Stomach smooth muscle (tissue), 2 donors: ENCODE data around the gene C9orf72.
A peak's percentile ranks its signal among the peaks of the same experiment; 100 is the strongest.

ENCODE experiments used
- H3K27ac ChIP-seq: one replicate; pipeline ENCODE4 v1.7.0; 2013; ENCODE audit warnings: mild to moderate bottlenecking, low read length, inconsistent platforms
- H3K27me3 ChIP-seq, 2 donors: one replicate each; pipeline ENCODE4 v1.7.0; 2013; ENCODE audit warnings: low read length in 2 of 2; ENCODE audit not compliant: insufficient read depth in 2 of 2, control insufficient read depth in 1 of 2
- H3K36me3 ChIP-seq, 2 donors: one replicate each; pipeline ENCODE4 v1.7.0; 2013; ENCODE audit warnings: low read length in 2 of 2; ENCODE audit not compliant: control insufficient read depth in 2 of 2, insufficient read depth in 2 of 2
- H3K4me1 ChIP-seq: one replicate; pipeline ENCODE4 v1.7.0; 2013; ENCODE audit warnings: low read length; ENCODE audit not compliant: control insufficient read depth, insufficient read depth
- H3K4me3 ChIP-seq, 2 donors: one replicate each; pipeline ENCODE4 v1.7.0; 2013; ENCODE audit warnings: low read length in 2 of 2
- H3K9ac ChIP-seq, 2 donors: one replicate each; pipeline ENCODE4 v1.7.0; 2013; ENCODE audit warnings: low read length in 2 of 2, mild to moderate bottlenecking in 1 of 2
- H3K9me3 ChIP-seq, 2 donors: one replicate each; pipeline ENCODE4 v1.7.0; 2013; ENCODE audit warnings: low read length in 2 of 2; ENCODE audit not compliant: control insufficient read depth in 2 of 2
- donor health status: healthy.
- donor health status: Pancreatic carcinoma.

C9orf72 gene

GRCh38 chr9:27581826-27582225 lies 8.5 kb upstream of the C9orf72 start:
- no peak overlapping the region for H3K9ac ChIP-seq
- H3K4me1 ChIP-seq: no peaks in the 10 kb centered on the region
- H3K36me3 ChIP-seq: no peaks in the 10 kb centered on the region
- H3K27ac ChIP-seq: no peak overlapping the region
- no peak overlapping the region for H3K4me3 ChIP-seq
- no peaks in the 10 kb centered on the region for H3K27me3 ChIP-seq
- H3K9me3 ChIP-seq: no peaks in the 10 kb centered on the region

GRCh38 chr9:27573634-27574590 lies 631 bp upstream of the C9orf72 start:
- H3K9me3 ChIP-seq: no peaks in the 10 kb centered on the region
- peak overlapping the region; percentile 85 to 94 for H3K9ac ChIP-seq

DNA sequence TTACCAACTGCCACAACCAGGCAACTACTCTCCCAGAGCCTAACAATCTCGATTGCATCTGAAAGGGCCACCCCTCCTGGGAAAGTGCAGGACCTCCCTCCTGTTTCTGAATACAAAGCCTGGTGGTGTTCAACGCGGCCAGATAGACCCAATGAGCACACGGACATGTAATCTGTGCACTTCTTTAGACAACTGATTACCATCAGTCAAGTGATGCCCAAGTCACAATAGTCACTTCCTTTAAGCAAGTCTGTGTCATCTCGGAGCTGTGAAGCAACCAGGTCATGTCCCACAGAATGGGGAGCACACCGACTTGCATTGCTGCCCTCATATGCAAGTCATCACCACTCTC lies 739 bp downstream of the C9orf72 start:
- H3K36me3 ChIP-seq: no peaks in the 10 kb centered on the region
- H3K27me3 ChIP-seq: no peaks in the 10 kb centered on the region
- H3K9me3 ChIP-seq: no peaks in the 10 kb centered on the region
- peak overlapping the region; percentile 75 to 88 for H3K4me3 ChIP-seq
- H3K9ac ChIP-seq: peak overlapping the region; percentile 85 to 89
- H3K4me1 ChIP-seq: peaks cover 9% of the 10 kb centered on the region
- H3K27ac ChIP-seq: peak overlapping the region; percentile 94

More at GRCh38 chr9:27573634-27574590, 631 bp upstream of the C9orf72 start:
- Histone ChIP-seq H3K27me3 (no peaks in the 10 kb centered on the region), H3K4me1 (peaks cover 9% of the 10 kb centered on the region), H3K4me3 (peak overlapping the region; percentile 88 to 91), H3K27ac (peak overlapping the region; percentile 94), H3K36me3 (no peaks in the 10 kb centered on the region)

- Histone ChIP-seq H3K9ac (peak overlapping the region; percentile 37 to 85), H3K27ac (peak overlapping the region; percentile 94)
Measured at GRCh38 chr9:27572061-27572460, 1.2 kb downstream of the C9orf72 start.

DNA sequence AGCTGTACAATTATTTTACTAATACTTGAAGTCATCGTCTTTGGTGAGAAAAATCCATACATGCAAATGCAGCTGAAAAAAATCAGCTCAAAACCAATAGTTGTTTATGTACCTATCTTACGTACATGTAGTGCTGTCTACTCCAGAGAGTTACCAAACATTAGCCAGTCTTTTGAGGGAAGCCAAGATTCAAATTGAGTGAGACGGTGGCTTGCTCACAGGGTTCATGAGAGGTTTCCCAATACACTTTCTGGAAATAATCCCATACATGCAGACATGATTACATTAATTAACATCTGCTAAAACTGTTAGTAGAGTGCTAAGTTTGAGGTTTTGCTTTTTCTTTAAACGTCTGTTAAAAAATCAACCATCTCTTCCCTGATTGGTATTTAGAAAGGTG lies 2.3 kb downstream of the C9orf72 start:
- H3K4me1 ChIP-seq: peaks cover 9% of the 10 kb centered on the region
- H3K9ac ChIP-seq: no peak overlapping the region
- no peaks in the 10 kb centered on the region for H3K9me3 ChIP-seq
- no peaks in the 10 kb centered on the region for H3K27me3 ChIP-seq
- peaks cover 0 to 7% of the 10 kb centered on the region in 2 donors for H3K36me3 ChIP-seq
- H3K27ac ChIP-seq: no peak overlapping the region
- no peak overlapping the region for H3K4me3 ChIP-seq

More at GRCh38 chr9:27572061-27572460, 1.2 kb downstream of the C9orf72 start:
- Histone ChIP-seq H3K36me3 (no peaks in the 10 kb centered on the region), H3K9me3 (no peaks in the 10 kb centered on the region), H3K4me3 (peak overlapping the region; percentile 75 to 88), H3K4me1 (peaks cover 9% of the 10 kb centered on the region), H3K27me3 (no peaks in the 10 kb centered on the region)

GRCh38 chr9:27569406-27569805 lies 3.9 kb downstream of the C9orf72 start:
- no peak overlapping the region for H3K4me3 ChIP-seq
- peaks cover 0 to 11% of the 10 kb centered on the region in 2 donors for H3K36me3 ChIP-seq
- H3K27ac ChIP-seq: no peak overlapping the region
- no peaks in the 10 kb centered on the region for H3K9me3 ChIP-seq
- no peaks in the 10 kb centered on the region for H3K27me3 ChIP-seq
- no peak overlapping the region for H3K9ac ChIP-seq
- H3K4me1 ChIP-seq: peaks cover 9% of the 10 kb centered on the region

GRCh38 chr9:27566118-27566517 lies 7.2 kb downstream of the C9orf72 start:
- H3K4me1 ChIP-seq: no peaks in the 10 kb centered on the region
- peaks cover 5 to 12% of the 10 kb centered on the region in 2 donors for H3K36me3 ChIP-seq
- H3K9me3 ChIP-seq: no peaks in the 10 kb centered on the region
- H3K4me3 ChIP-seq: no peak overlapping the region
- no peak overlapping the region for H3K9ac ChIP-seq
- H3K27ac ChIP-seq: no peak overlapping the region
- H3K27me3 ChIP-seq: no peaks in the 10 kb centered on the region

- no peak overlapping the region for H3K9ac ChIP-seq
- no peak overlapping the region for H3K27ac ChIP-seq
- peaks cover 5 to 16% of the 10 kb centered on the region in 2 donors for H3K36me3 ChIP-seq
- no peaks in the 10 kb centered on the region for H3K27me3 ChIP-seq
- no peak overlapping the region for H3K4me3 ChIP-seq
- no peaks in the 10 kb centered on the region for H3K4me1 ChIP-seq
- no peaks in the 10 kb centered on the region for H3K9me3 ChIP-seq
Measured at GRCh38 chr9:27565696-27566095, 7.6 kb downstream of the C9orf72 start.

GRCh38 chr9:27564670-27565069 lies 8.6 kb downstream of the C9orf72 start:
- Histone ChIP-seq H3K4me3 (no peak overlapping the region), H3K9me3 (no peaks in the 10 kb centered on the region), H3K36me3 (peaks cover 5 to 17% of the 10 kb centered on the region in 2 donors), H3K4me1 (no peaks in the 10 kb centered on the region), H3K9ac (no peak overlapping the region), H3K27ac (no peak overlapping the region), H3K27me3 (no peaks in the 10 kb centered on the region)

DNA sequence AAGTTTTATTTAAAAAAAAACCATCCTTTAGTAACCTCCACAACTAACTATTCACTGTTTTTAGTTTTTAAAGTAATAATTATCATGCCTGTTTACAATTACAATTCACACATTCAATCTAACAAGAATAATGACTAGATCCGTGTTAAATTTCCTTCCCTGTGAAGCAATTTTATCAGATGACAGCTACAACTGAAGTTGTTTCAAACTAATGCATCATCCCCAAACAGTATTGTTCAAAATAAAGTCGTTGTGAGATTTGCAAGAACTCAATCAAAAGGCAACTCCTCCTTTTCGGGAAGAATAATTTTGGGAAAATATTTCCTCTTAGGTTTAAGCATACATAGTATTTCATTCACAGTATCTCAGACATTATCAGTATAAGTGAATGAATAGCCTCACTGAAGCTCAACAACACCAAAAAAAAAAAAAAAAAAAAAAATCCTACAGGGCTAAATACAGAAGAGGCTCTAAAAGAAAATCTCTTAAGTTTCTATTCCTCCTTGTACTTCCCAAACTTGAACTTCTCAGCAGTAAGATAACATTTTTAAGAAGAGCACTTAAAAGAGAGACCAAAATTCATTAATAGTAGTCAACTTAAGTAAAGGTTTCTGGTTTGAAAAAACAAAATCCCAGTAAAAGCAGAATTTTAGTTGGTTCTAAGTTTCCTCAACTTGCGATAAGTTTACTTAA lies 9.4 kb downstream of the C9orf72 start:
- H3K36me3 ChIP-seq: peaks cover 5 to 17% of the 10 kb centered on the region in 2 donors
- H3K9ac ChIP-seq: no peak overlapping the region
- no peaks in the 10 kb centered on the region for H3K27me3 ChIP-seq
- H3K9me3 ChIP-seq: no peaks in the 10 kb centered on the region
- no peak overlapping the region for H3K4me3 ChIP-seq
- H3K27ac ChIP-seq: no peak overlapping the region
- H3K4me1 ChIP-seq: no peaks in the 10 kb centered on the region
